GM18508 (cell line): ENCODE data around the gene MUCL3.
"Not testable (repeated sequence)": the region's sequence is repeated elsewhere in the genome, so short reads cannot be mapped to it uniquely, and the experiment has no call there.

Experiments
- ATAC-seq: cut with Tn5 transposase; IDR thresholded peaks from one replicate; pipeline ENCODE4 v1.9.1; 2021; ENCODE audit warnings: moderate number of reproducible peaks; ENCODE audit not compliant: insufficient read depth, unreplicated experiment

MUCL3 gene, protein sequence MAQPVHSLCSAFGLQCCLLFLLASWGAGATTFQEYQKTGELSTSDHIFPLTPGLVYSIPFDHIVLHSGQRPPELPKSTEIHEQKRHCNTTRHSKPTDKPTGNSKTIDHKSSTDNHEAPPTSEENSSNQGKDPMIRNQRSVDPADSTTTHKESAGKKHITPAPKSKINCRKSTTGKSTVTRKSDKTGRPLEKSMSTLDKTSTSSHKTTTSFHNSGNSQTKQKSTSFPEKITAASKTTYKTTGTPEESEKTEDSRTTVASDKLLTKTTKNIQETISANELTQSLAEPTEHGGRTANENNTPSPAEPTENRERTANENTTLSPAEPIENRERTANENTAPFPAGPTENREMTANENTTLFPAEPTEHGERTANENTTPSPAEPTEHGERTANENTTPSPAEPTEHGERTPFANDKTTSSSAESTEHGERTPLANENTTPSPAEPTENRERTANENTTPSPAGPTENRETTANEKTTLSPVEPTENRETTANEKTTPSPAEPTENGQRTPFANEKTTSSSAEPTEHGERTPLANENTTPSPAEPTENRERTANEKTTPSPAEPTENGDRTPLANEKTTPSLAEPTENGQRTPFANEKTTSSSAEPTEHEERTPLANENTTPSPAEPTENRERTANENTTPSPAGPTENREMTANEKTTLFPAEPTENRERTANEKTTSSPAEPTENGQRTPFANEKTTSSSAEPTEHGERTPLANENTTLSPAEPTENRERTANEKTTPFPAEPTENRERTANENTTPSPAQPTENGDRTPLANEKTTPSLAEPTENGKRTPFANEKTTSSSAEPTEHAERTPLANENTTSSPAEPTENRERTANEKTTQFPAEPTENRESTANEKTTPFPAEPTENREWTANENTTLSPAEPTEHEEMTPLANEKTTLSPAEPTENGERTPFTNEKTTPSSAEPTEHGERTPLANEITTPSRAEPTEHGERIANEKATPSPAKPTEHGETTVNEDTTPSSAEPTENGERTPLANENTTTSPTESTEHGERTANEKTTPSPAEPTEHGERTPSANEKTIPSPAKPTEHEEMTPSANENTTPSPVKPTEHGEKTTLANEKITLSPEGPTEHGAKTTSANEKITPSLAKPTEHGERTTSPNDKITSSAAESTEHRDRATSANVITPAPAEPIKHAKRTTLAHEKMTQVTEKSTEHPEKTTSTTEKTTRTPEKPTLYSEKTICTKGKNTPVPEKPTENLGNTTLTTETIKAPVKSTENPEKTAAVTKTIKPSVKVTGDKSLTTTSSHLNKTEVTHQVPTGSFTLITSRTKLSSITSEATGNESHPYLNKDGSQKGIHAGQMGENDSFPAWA (N-terminal part only)

GRCh38 chr6:30940361-30940986, at the start of gene MUCL3:
MUCL3 (plus strand) TSS chr6:30940973; CDS start chr6:30941000, 27 bp downstream.
- no peak for ATAC-seq

DNA sequence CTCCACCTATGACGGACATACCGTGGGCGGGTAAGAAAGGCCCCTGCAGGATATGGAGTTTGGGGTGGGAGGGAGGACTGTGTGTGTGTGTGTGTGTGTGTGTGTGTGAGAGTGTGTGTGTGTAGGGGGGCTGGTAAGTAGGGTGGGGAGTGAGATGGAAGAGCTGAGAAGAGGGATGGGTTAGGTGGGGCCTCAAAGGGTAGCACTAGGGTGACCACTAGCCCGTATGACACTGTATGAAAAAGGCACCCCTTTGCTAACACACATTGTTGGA, 49.4 kb upstream of the MUCL3 start:
- no peak for ATAC-seq

DNA sequence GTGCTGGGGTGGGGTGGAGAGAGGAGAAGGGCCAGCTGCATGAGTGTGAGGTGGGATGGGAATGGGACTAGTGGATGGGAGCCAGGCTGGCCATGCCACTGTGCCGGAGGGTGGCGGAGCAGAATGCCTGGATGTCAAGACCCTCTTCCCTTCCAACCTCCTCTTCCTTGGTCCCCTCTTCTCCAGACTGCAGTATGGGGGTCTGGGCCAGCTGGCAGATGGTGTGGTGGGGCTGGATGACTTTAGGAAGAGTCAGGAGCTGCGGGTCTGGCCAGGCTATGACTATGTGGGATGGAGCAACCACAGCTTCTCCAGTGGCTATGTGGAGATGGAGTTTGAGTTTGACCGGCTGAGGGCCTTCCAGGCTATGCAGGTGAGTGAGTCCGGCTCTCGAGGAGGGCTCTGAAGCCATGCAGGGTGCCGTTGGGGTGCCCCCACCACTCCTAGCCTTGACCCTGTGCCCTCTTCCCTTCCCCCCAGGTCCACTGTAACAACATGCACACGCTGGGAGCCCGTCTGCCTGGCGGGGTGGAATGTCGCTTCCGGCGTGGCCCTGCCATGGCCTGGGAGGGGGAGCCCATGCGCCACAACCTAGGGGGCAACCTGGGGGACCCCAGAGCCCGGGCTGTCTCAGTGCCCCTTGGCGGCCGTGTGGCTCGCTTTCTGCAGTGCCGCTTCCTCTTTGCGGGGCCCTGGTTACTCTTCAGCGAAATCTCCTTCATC, 48.8 kb upstream of the MUCL3 start:
- ATAC-seq: no peak

DNA sequence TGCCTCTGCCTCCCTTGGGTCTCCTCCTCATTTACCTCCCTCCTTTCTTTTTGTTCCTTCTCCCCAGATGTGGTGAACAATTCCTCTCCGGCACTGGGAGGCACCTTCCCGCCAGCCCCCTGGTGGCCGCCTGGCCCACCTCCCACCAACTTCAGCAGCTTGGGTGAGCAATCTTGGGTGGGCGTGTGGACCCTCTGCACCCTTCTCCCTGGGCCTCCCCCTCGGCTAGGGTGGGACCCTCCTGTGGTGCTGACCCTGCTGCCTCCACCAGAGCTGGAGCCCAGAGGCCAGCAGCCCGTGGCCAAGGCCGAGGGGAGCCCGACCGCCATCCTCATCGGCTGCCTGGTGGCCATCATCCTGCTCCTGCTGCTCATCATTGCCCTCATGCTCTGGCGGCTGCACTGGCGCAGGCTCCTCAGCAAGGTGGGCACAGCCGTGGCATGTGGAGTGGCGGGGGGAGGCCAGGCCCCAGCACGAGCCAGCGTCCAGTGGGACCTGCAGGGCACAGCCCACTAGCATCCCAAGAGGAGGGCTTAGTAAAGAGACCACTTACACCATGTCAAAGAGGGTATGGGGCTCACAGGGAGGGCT, 47.7 kb upstream of the MUCL3 start:
- ATAC-seq: no peak

DNA sequence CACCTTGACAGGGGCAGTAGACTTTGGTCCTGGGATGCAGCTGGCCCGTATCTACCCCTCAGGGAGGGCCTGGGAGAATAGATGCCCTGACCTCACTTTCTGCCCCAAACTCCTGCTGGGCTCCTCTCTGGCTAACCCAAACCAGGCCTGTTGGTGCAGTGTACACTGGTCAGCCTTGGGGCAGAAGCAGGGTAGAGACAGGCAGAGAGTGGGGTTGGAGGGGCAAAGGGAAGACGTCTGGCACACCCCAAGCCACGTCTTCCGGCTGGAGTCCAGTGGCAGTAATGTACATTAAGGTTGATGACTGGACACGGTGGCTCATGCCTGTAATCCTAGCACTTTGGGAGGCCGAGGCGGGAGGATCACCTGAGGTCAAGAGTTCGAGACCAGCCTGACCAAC, 47.1 kb upstream of the MUCL3 start:
- no peak for ATAC-seq

DNA sequence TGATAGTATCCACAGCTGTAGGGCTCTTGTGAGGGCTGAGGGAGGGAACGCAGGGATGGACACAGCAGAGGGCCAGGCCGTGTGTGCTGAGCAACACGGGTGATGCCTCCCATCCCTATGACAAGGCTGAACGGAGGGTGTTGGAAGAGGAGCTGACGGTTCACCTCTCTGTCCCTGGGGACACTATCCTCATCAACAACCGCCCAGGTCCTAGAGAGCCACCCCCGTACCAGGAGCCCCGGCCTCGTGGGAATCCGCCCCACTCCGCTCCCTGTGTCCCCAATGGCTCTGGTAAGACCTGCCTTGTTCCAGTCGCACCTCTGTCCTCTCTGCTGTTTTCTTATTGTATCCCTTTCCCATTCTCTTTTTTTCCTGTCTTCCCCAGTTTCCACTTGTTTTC, 46.4 kb upstream of the MUCL3 start:
- no peak for ATAC-seq

DNA sequence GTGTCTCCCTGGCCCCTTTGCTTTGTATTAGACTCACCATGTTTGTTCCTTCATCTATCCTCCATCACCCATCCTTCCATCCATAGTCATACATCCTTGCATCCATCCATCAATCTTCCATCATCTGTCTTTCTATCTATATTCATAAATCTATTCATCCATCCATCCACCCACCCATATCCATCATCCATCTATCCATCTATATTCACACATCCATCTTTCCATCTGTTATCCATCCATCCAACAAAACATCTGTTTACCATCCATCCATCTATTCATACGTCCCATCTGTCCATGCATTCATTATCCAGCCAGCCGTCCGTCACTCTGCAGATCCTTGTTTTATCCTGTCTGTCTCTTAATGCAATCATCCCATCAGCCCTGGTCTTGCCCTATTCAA, 45.8 kb upstream of the MUCL3 start:
- ATAC-seq: no peak

- ATAC-seq: no peak
These were observed 45.4 kb upstream of the MUCL3 start for GRCh38 chr6:30895343-30895742.

DNA sequence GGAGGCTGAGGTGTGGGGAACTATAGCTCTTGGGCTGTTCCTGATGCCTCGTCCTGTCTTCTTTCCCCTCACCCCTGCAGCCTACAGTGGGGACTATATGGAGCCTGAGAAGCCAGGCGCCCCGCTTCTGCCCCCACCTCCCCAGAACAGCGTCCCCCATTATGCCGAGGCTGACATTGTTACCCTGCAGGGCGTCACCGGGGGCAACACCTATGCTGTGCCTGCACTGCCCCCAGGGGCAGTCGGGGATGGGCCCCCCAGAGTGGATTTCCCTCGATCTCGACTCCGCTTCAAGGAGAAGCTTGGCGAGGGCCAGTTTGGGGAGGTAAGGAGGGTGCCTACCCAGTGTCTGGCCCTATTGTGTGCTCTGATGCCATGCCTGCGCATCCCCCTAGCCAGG, 44.2 kb upstream of the MUCL3 start:
- no peak for ATAC-seq

- ATAC-seq: no peak
These were observed 42.9 kb upstream of the MUCL3 start for GRCh38 chr6:30897882-30898281.

DNA sequence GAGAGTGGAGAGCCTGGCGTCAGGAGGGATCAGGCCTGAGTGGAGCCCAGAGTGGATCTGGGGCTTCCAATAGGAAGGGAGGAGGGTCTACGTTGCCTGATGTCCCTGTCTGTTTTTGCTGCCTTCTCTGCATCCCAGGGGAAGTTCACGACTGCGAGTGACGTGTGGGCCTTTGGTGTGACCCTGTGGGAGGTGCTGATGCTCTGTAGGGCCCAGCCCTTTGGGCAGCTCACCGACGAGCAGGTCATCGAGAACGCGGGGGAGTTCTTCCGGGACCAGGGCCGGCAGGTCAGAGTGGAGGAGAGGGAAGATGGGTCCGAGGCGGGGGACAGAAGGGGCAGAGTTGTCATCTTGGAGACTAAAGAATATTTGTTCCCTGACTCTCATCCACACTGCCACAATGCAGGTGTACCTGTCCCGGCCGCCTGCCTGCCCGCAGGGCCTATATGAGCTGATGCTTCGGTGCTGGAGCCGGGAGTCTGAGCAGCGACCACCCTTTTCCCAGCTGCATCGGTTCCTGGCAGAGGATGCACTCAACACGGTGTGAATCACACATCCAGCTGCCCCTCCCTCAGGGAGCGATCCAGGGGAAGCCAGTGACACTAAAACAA, 41.9 kb upstream of the MUCL3 start:
- ATAC-seq: no peak

DNA sequence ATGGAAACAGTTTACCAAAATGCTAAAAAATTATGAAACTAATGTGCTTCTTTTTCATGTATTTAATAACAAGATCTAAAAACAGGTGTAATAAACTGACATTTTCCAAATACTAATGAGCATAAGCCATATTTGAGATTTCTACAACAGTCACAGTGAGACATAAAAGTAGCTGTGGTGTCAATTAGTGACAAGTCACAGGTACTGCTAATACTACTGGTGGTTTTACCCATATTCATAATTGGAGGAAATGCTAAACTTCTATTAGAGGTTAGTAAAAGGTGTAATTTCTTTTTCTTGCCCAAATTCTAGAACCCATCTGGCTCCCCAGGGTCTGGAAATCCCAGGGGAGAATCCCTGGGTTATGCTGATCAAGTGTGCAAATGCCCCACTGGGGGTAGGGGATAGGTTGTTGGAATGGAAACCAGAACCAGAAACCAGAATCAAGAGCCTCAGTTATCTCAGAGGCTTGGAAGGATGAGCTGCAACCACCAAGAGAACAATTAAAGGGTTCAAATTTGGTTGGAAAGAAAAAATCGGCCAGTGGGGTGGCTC, 39.8 kb upstream of the MUCL3 start:
- no peak for ATAC-seq

- no peak for ATAC-seq
These were observed 39.3 kb upstream of the MUCL3 start for GRCh38 chr6:30901436-30901835.

DNA sequence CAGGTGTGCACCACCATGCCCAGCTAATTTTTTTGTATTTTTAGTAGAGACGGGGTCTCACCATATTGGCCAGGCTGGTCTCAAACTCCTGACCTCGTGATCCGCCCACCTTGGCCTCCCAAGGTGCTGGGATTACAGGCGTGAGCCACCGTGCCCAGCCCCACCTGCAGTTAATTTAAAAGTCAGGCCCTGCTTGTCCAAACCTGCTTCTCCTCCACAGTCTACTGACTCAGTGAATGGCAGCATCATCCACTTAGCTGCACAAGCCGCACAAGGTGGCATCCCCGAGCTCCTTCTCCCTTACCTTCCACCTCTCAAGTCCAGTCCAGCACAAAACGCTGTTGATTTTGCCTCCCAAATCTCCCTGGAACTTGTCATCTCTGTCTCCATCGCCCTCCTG, 38.6 kb upstream of the MUCL3 start:
- not testable (repeated sequence) for ATAC-seq

DNA sequence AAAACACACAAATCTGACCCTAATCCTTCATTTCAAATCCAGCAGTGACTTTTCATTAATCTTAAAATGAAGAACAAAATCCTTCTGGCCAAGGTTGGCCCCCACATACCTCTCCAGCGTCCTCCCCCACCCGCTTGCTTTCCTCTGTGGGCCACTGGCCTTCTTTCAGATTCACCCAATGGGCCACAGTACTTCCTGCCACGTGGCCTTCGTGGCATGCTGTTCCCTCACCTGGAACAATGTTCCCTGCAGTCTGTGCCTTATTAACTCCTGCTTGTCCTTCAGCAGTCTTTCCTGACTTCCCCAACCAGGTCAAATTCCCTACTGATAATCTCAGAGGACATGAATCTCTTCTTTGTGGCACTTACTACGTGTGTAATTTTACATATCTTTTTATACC, 38.1 kb upstream of the MUCL3 start:
- ATAC-seq: no peak

DNA sequence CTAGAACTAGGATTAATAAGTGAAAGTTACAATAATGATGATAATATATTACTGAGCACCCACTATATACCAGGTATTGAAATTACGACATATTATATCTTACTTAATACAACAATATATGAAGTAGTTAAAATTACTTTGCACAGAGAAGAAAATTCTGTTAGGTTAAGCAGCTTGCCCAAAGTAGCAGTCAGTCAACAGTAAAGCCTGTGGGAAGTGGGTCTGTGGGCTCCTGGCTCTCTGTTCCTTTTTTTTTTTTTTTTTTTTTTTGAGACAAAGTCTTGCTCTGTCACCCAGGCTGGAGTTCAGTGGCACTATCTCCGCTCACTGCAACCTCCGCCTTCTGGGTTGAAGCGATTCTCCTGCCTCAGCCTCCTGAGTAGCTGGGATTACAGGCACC, 37.5 kb upstream of the MUCL3 start:
- no peak for ATAC-seq

DNA sequence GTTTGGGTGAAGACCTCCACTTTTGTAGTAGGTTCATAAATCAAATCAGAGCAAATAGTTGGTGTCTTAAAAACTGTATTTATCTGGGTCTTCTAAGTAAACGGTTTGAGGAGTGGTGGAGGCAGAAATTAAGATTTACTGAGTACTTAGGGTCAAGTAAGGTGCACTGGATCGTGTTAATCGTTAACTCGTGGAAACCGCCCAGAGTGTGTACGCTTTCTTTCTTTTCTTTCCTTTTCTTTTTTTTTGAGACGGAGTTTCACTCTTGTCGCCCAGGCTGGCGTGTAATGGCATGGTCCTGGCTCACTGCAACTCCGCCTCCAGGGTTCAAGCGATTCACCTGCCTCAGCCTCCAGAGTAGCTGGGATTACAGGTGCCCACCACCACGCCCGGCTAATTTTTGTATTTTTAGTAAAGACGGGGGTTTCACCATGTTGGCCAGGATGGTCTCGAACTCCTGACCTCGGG, 33.4 kb upstream of the MUCL3 start:
- ATAC-seq: not testable (repeated sequence)

GRCh38 chr6:30907758-30908591, 32.8 kb upstream of the MUCL3 start, which contains the start of gene GTF2H4:
GTF2H4 (plus strand) TSS chr6:30908207.
- no peak for ATAC-seq
